Gastrocnemius medialis (tissue), 4 donors: ENCODE results near the gene SLC19A3.
"Not testable (repeated sequence)": the region's sequence is repeated elsewhere in the genome, so short reads cannot be mapped to it uniquely, and the experiment has no call there.

Source experiments
- POLR2A ChIP-seq, 2 donors: fragments of 450-650 bp; IDR thresholded peaks; one replicate each; pipeline ENCODE4 v1.6.1; 2017; ENCODE audit warnings: antibody characterized with exemption in 2 of 2, mild to moderate bottlenecking in 2 of 2, moderate library complexity in 2 of 2
- TF ChIP-seq, protein P1 (sequence below), 5 experiments: fragments of 450-650 bp in 3 of 5; fragments of 200-600 bp in 2 of 5; sonication (generic) in 2 of 5; IDR thresholded peaks in 4 of 5; conservative IDR thresholded peaks in 1 of 5; 1 replicate in 4 of 5; 2 replicates in 1 of 5; pipeline ENCODE4 v1.5.1; 2016 to 2019; ENCODE audit warnings: antibody characterized with exemption in 5 of 5, mild to moderate bottlenecking in 3 of 5, moderate library complexity in 3 of 5

DNA sequence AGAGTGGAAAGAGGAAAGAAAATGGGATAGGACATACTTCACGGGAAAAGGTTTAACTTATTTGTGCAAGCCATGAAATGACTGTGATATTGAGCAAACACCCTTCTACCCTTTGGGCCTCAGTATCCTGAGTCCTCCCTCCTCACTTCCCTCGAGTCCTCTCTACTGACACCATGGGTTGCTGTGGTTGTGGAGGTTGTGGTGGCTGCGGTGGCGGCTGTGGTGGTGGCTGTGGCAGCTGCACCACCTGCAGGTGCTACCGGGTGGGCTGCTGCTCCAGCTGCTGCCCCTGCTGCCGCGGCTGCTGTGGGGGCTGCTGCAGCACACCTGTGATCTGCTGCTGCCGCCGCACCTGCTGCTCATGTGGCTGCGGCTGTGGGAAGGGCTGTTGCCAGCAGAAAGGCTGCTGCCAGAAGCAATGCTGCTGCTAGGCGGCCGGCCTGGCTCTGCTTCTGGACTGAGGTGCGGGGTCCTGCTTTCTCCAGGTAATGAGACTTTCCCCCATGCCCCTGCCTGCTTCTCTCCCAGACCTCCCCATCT is 51.1 kb downstream of the SLC19A3 start, which contains the start of gene SCYGR5:
- TF ChIP-seq, protein P1, sequence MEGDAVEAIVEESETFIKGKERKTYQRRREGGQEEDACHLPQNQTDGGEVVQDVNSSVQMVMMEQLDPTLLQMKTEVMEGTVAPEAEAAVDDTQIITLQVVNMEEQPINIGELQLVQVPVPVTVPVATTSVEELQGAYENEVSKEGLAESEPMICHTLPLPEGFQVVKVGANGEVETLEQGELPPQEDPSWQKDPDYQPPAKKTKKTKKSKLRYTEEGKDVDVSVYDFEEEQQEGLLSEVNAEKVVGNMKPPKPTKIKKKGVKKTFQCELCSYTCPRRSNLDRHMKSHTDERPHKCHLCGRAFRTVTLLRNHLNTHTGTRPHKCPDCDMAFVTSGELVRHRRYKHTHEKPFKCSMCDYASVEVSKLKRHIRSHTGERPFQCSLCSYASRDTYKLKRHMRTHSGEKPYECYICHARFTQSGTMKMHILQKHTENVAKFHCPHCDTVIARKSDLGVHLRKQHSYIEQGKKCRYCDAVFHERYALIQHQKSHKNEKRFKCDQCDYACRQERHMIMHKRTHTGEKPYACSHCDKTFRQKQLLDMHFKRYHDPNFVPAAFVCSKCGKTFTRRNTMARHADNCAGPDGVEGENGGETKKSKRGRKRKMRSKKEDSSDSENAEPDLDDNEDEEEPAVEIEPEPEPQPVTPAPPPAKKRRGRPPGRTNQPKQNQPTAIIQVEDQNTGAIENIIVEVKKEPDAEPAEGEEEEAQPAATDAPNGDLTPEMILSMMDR (IDR thresholded peaks at IDR 0.05 in 4 of 5, conservative IDR thresholded peaks at IDR 0.05 in 1 of 5), result not testable (repeated sequence)
- not testable (repeated sequence) for TF ChIP-seq POLR2A (IDR thresholded peaks at IDR 0.05)
